K562 (cell line): ENCODE data around the gene SHISA4. TPM values are rescaled to one million over a fixed set of nuclear protein-coding genes. Genes with fewer than 3 reads are reported as not detected.

ENCODE experiments used
- ATAC-seq: fragments of 200-7000 bp; cut with Tn5 transposase; 3 replicates; pipeline ENCODE4 v1.9.1; 2020; ENCODE audit warnings: moderate library complexity
- Bru-seq: library from RNA; stranded (reverse); fragments of 400-500 nt; gene quantifications from one replicate; lab custom pipeline; 2021; lab: Mats Ljungman, UMichigan
- BruChase-seq, 2 experiments: library from RNA; stranded (reverse); fragments of 400-500 nt; gene quantifications; one replicate each; lab custom pipeline; 2021; lab: Mats Ljungman, UMichigan
- BruUV-seq: library from RNA; stranded (reverse); fragments of 400-500 nt; replicated peaks from 2 replicates; lab custom pipeline; 2021; lab: Mats Ljungman, UMichigan
- CTCF ChIA-PET: fragments of 300-600 bp; formaldehyde crosslinking; extraction: SDS; loops from one replicate; lab custom pipeline; 2021; ENCODE audit warnings: low intra/inter-chr PET ratio; lab: Yijun Ruan, JAX
- POLR2A ChIA-PET: fragments of 300-600, 350-650 bp; sonication (Branson Sonifier 250); formaldehyde crosslinking; extraction: SDS; loops from one replicate; lab custom pipeline; 2021; ENCODE audit warnings: antibody characterized with exemption, inconsistent platforms; lab: Yijun Ruan, JAX
- DNase-seq, 4 experiments: peaks; one replicate each; pipeline versions ENCODE4 v3.0.0 to v3.0.0-alpha.2; 2011 to 2018; ENCODE audit warnings: low spot score in 3 of 4, mixed read lengths in 3 of 4; ENCODE audit errors: extremely low read depth in 1 of 4
- FAIRE-seq: peaks from 2 replicates; lab custom pipeline; 2011; peaks lifted over from hg19 to GRCh38; lab: Jason Lieb, UNC
- H2AFZ ChIP-seq: 2 replicates; pipeline ENCODE4 v1.6.0; 2011; ENCODE audit warnings: low read depth, low read length, control low read depth, inconsistent platforms
- H3K27ac ChIP-seq: fragments of 200-600 bp; 3 replicates; pipeline ENCODE4 v1.8.0; 2011; ENCODE audit warnings: low read depth, mild to moderate bottlenecking, control low read depth, inconsistent platforms, low read length, moderate library complexity, mixed read lengths; ENCODE audit errors: extremely low read depth
- H3K27me3 ChIP-seq, 2 experiments: fragments of 300-600 bp in 1 of 2; 2 replicates in 1 of 2; 3 replicates in 1 of 2; pipeline versions ENCODE4 v1.6.0 to v1.8.0; 2011; ENCODE audit warnings: inconsistent platforms in 2 of 2, low read length in 2 of 2, mild to moderate bottlenecking in 1 of 2, mixed read lengths in 1 of 2, moderate library complexity in 1 of 2; ENCODE audit not compliant: control insufficient read depth in 2 of 2, insufficient read depth in 2 of 2
- H3K36me3 ChIP-seq: fragments of 300-600 bp; 3 replicates; pipeline ENCODE4 v1.8.0; 2011; ENCODE audit warnings: mild to moderate bottlenecking, low read length, inconsistent platforms; ENCODE audit not compliant: control insufficient read depth, insufficient read depth
- H3K4me1 ChIP-seq, 2 experiments: fragments of 200-600 bp in 1 of 2; replicated peaks in 1 of 2; 2 replicates in 1 of 2; 3 replicates in 1 of 2; pipeline versions ENCODE4 v1.5.1 to v1.8.0; 2011; ENCODE audit warnings: inconsistent platforms in 2 of 2, low read length in 2 of 2, mild to moderate bottlenecking in 1 of 2, mixed read lengths in 1 of 2, moderate library complexity in 1 of 2; ENCODE audit not compliant: control insufficient read depth in 2 of 2, insufficient read depth in 2 of 2
- H3K4me2 ChIP-seq: 2 replicates; pipeline ENCODE4 v1.6.1; 2011; ENCODE audit warnings: low read length, control low read depth, inconsistent platforms, mixed read lengths; ENCODE audit not compliant: insufficient read depth
- H3K4me3 ChIP-seq: fragments of 200-600 bp; sonication (generic), shearing (Covaris generic); 2 replicates; pipeline ENCODE4 v1.5.1; 2016; ENCODE audit warnings: control low read depth, inconsistent platforms
- H3K79me2 ChIP-seq: fragments of 200-600 bp; 3 replicates; pipeline ENCODE4 v1.8.0; 2011; ENCODE audit warnings: low read length, inconsistent platforms; ENCODE audit not compliant: control insufficient read depth, insufficient read depth
- H3K9ac ChIP-seq, 2 experiments: 2 replicates each; pipeline versions ENCODE4 v1.6.0 to v1.6.1; 2011; ENCODE audit warnings: low read depth in 2 of 2, low read length in 2 of 2, control low read depth in 1 of 2, inconsistent platforms in 1 of 2, mild to moderate bottlenecking in 1 of 2, mixed read lengths in 1 of 2; ENCODE audit not compliant: insufficient read depth in 1 of 2
- H3K9me1 ChIP-seq: one replicate; pipeline ENCODE4 v1.6.0; 2011; ENCODE audit warnings: inconsistent platforms, mild to moderate bottlenecking, low read length, moderate library complexity; ENCODE audit not compliant: control insufficient read depth, insufficient read depth
- H3K9me3 ChIP-seq: replicated peaks from 2 replicates; pipeline ENCODE4 v1.5.1; 2011; ENCODE audit warnings: low read depth, low read length, inconsistent platforms; ENCODE audit not compliant: control insufficient read depth, insufficient read depth
- H4K20me1 ChIP-seq: replicated peaks from 2 replicates; pipeline ENCODE4 v1.6.1; 2011; ENCODE audit warnings: low read length, inconsistent platforms, mixed read lengths; ENCODE audit not compliant: control insufficient read depth, insufficient read depth
- BHLHE40 ChIP-seq: IDR thresholded peaks from 2 replicates; pipeline ENCODE4 v1.6.1; 2011; ENCODE audit warnings: low read length, improper control_type of control experiment
- E2F5 ChIP-seq: sonication (generic); formaldehyde crosslinking; IDR thresholded peaks from 2 replicates; pipeline ENCODE4 v1.8.0; 2022; ENCODE audit warnings: mild to moderate bottlenecking, missing genetic modification reagents
- FIP1L1 ChIP-seq: fragments of 200-400 bp; formaldehyde crosslinking; IDR thresholded peaks from 2 replicates; pipeline ENCODE4 v1.6.1; 2018; ENCODE audit warnings: mild to moderate bottlenecking, low read depth, low read length; ENCODE audit not compliant: poor library complexity, severe bottlenecking
- HSF4 ChIP-seq: fragments of 250-450 bp; sonication (Bioruptor Pico); IDR thresholded peaks from 2 replicates; pipeline ENCODE4 v2.1.2; 2022; ENCODE audit warnings: mild to moderate bottlenecking, moderate library complexity, borderline replicate concordance
- IRF2 ChIP-seq: sonication (generic); formaldehyde crosslinking; IDR thresholded peaks from 2 replicates; pipeline ENCODE4 v1.8.1; 2022; ENCODE audit warnings: mild to moderate bottlenecking, missing genetic modification reagents
- PHF8 ChIP-seq: fragments of 200-600 bp; sonication (generic); IDR thresholded peaks from 2 replicates; pipeline ENCODE4 v1.6.1; 2012; ENCODE audit warnings: mixed run types, mild to moderate bottlenecking, inconsistent platforms, low read length, moderate library complexity, borderline replicate concordance
- PRDM10 ChIP-seq: fragments of 450-650 bp; IDR thresholded peaks from 2 replicates; pipeline ENCODE4 v1.6.1; 2018; ENCODE audit not compliant: partially characterized antibody
- RFX7 ChIP-seq: fragments of 250-450 bp; sonication (Bioruptor Pico); IDR thresholded peaks from 2 replicates; pipeline ENCODE4 v1.5.1; 2021; ENCODE audit warnings: mild to moderate bottlenecking
- ZC3H4 ChIP-seq: sonication (generic); formaldehyde crosslinking; IDR thresholded peaks from 2 replicates; pipeline ENCODE4 v1.9.0; 2021; ENCODE audit warnings: missing genetic modification reagents, borderline replicate concordance
- WGBS: fragments of 100-300 bp; shearing (Covaris generic); methylation state at CpG from one replicate; pipeline ENCODE4 v1.1.6; 2016; ENCODE audit warnings: low coverage, mixed read lengths; ENCODE audit not compliant: insufficient coverage; ENCODE audit errors: missing lambda C conversion rate; 5-methylcytosine and 5-hydroxymethylcytosine counted together
- in situ Hi-C: fragments of 300-500 bp; cut with MboI; formaldehyde crosslinking; loops from 4 replicates; pipeline ENCODE4 v1.15.0; 2018; ENCODE audit warnings: inconsistent platforms, mixed read lengths
- intact Hi-C: fragments of 100-400 bp; cut with micrococcal nuclease; formaldehyde crosslinking; loops from 2 replicates; pipeline ENCODE4 v1.14.2; 2022
- long read RNA-seq, 3 experiments: library from polyadenylated mRNA in 2 of 3; library from RNA in 1 of 3; unstranded in 2 of 3; stranded (forward) in 1 of 3; transcript quantifications; one replicate each; pipeline ENCODE4 v2.0.0, GENCODE V29; 2019 to 2022
- polyA minus RNA-seq, 3 experiments: library from RNA; depleted of rRNA, polyadenylated mRNA; stranded (reverse); fragments of >200 nt; gene quantifications; 2 replicates each; pipeline ENCODE4 v1.2.3, GENCODE V29; 2011
- polyA plus RNA-seq, 8 experiments: library from polyadenylated mRNA; depleted of rRNA in 4 of 8; stranded (reverse) in 5 of 8; unstranded in 3 of 8; fragments of >200 nt; fragmentation: Nextera tagmentation in 2 of 8; fragmentation: Illumina TruSeq in 1 of 8; extraction: Ambion mirVana in 2 of 8; extraction: Trizol in 1 of 8; gene quantifications; 2 replicates each; pipeline versions ENCODE4 v1.2.1 to v1.2.3, GENCODE V29; 2011 to 2014; ENCODE audit warnings: inconsistent platforms in 1 of 8, missing spikeins in 1 of 8
- total RNA-seq, 7 experiments: library from RNA; depleted of rRNA in 6 of 7; stranded (reverse); fragments of >200 nt in 6 of 7; fragmentation: Illumina TruSeq in 2 of 7; extraction: Trizol in 2 of 7; gene quantifications; 2 replicates each; pipeline versions ENCODE4 v1.2.1 to v1.2.3, GENCODE V29; 2011 to 2021; ENCODE audit warnings: low replicate concordance in 1 of 7

SHISA4 gene
- 0.74 and 2.5 TPM in 2 replicates for total RNA-seq (2011; cell fraction: chromatin; rRNA removed; ENCODE audit: low replicate concordance)
- total RNA-seq (2011; cell fraction: nucleolus; rRNA removed), result 1.8 and 3.3 TPM in 2 replicates
- 2.2 and 3.8 TPM in 2 replicates for total RNA-seq (2011; cell fraction: nucleoplasm; rRNA removed)
- total RNA-seq (2014; rRNA removed) (0.68 and 1.0 TPM in 2 replicates), total RNA-seq (2014; rRNA removed; fragmentation: Illumina TruSeq; extraction: Trizol) (0.15 TPM in 1 of 2 replicates, not detected in the other), total RNA-seq (2015; rRNA removed; fragmentation: Illumina TruSeq; extraction: Trizol) (0.19 and 0.43 TPM in 2 replicates), total RNA-seq (2021) (0.40 and 0.84 TPM in 2 replicates), polyA plus RNA-seq (2011; rRNA removed) (0.95 and 1.2 TPM in 2 replicates), polyA plus RNA-seq (2014; fragmentation: Illumina TruSeq; extraction: Trizol) (0.27 and 0.75 TPM in 2 replicates), polyA plus RNA-seq (2014; fragmentation: Nextera tagmentation; extraction: Ambion mirVana) (not detected), polyA plus RNA-seq (2014; rRNA removed) (0.73 and 0.81 TPM in 2 replicates), polyA minus RNA-seq (2011; rRNA and poly(A)+ RNA removed) (0.21 and 1.1 TPM in 2 replicates), Bru-seq, nascent RNA (percentile 25 among the genes with signal in this experiment), BruChase-seq, experiment 1, labeled RNA remaining after a 2-hour chase (percentile 40 among the genes with signal in this experiment), BruChase-seq, experiment 2, labeled RNA remaining after a 6-hour chase (percentile 31 among the genes with signal in this experiment)
- polyA plus RNA-seq (2011; cell fraction: cytosol; rRNA removed), result 1.3 and 5.2 TPM in 2 replicates
- polyA plus RNA-seq (2011; cell fraction: nucleus; rRNA removed), result 1.3 and 4.0 TPM in 2 replicates
- polyA plus RNA-seq (2012), result 0.74 and 2.6 TPM in 2 replicates
- not detected in 2 replicates for polyA minus RNA-seq (2011; cell fraction: cytosol; rRNA and poly(A)+ RNA removed)
- polyA minus RNA-seq (2011; cell fraction: nucleus; rRNA and poly(A)+ RNA removed), result 0.54 and 1.1 TPM in 2 replicates
- long read RNA-seq, experiment 1, partial matches to known transcripts, result 0 of 2 reads
- long read RNA-seq, experiment 1, other reads (novel, unspliced or antisense), result 2 of 2 reads
- long read RNA-seq, experiment 2, partial matches to known transcripts, result 0 of 1 reads
- long read RNA-seq, experiment 2, other reads (novel, unspliced or antisense), result 1 of 1 reads
- long read RNA-seq, experiment 3, partial matches to known transcripts, result 0 of 1 reads
- long read RNA-seq, experiment 3, other reads (novel, unspliced or antisense), result 0 of 1 reads

GRCh38 chr1:201888282-201889089, at the start of gene SHISA4:
SHISA4 (plus strand) TSS chr1:201888898; CDS start chr1:201888995, 97 bp downstream.
- DNase-seq (peak; percentile 35 to 86 (median 76)), FAIRE-seq (no peak), ATAC-seq (peak; percentile 73)
- H4K20me1 ChIP-seq, result no peaks in the 10 kb centered on the region
- 0 out of 5 replicates have a peak, but pooled peaks cover 0 to 4% of the 10 kb centered on the region in 2 experiments for H3K27me3 ChIP-seq
- 34% methylated on average over 41 of the region's 49 CpGs for WGBS
- H3K79me2 ChIP-seq, result no peaks in the 10 kb centered on the region
- BruUV-seq, result no TSS peak
- ChIA-PET CTCF (no interaction called here), POLR2A (no interaction called here)
- H3K9me1 ChIP-seq, result no peaks in the 10 kb centered on the region
- H3K9ac ChIP-seq, result peak within 1 kb of the TSS in 1 of 2 experiments; percentile 57; a peak in 1 of 4 replicates
- H3K4me3 ChIP-seq, result peak within 1 kb of the TSS; percentile 14; the same call in 1 of the 2 replicates
- peaks cover 41 to 45% of the 10 kb centered on the region in 2 experiments for H3K4me1 ChIP-seq
- no peaks in the 10 kb centered on the region for H3K9me3 ChIP-seq
- peak within 1 kb of the TSS; percentile 30; the same call in 1 of the 2 replicates for H3K4me2 ChIP-seq
- in situ Hi-C loops, result no loop called here
- no peak within 1 kb of the TSS for H3K27ac ChIP-seq
- peak within 1 kb of the TSS; percentile 36 for H2AFZ ChIP-seq
- intact Hi-C loops, result no loop called here
- H3K36me3 ChIP-seq, result no peaks in the 10 kb centered on the region
- TF ChIP-seq RFX7 (CRISPR knock-in tag) (no peak), PRDM10 (peak; percentile 68), ZC3H4 (no peak), BHLHE40 (no peak), PHF8 (peak; percentile 37; the same call in 1 of the 2 replicates), HSF4 (CRISPR knock-in tag) (no peak), FIP1L1 (peak; percentile 44), E2F5 (CRISPR knock-in tag) (0 out of 2 replicates have a peak, but pooled peaks have one; percentile 31), IRF2 (CRISPR knock-in tag) (no peak)
